Measurements from ENCODE around the gene FALEC.
A peak's percentile ranks its signal among the peaks of the same experiment; 100 is the strongest.

DNA sequence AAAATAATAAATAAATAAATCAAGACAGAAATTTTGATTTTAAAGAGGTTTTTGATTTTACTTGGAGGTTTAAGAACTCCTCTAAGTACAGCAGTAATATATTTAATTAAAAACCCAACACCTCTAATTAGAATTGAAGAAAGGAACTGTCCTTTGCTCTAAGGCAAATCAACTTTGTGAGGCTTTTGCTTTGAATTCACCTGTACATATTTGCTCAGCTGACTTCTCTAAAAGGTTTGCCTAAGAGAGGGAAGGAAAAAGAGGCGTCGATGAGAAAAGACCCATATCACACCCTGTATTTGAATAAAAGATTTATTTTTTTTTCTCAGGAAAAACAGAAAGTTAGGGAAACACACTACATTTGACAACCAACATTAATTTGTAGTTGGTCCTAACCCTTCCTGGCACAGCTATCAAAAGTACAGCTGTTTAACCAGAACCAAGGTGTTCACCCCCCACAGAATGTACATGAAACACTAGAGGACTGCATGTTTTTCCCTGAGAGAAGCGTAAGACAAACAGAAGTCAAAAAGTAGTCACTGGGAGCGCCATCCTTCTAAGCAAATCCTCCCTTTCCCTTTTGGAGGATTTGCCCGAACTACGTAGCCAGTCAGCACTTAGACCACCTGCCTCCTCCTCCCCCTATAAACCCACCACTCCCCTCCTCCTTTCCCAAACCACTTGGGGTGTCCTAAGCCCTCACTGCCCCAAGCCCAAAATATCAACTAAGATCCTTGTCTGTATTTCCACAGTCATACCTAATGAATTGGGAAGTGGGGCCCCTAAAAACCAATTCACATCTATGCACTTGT lies 58.9 kb downstream of the FALEC start:
- TF ChIP-seq POLR2A (IDR thresholded peaks at IDR 0.05; ENCODE audit: low read length) (no peak), SREBF2 (IDR thresholded peaks at IDR 0.05) (no peak), MYC (IDR thresholded peaks at IDR 0.05; ENCODE audit: borderline replicate concordance, low read length) (no peak), RAD21 (conservative IDR thresholded peaks at IDR 0.05 in 1 of 2, IDR thresholded peaks at IDR 0.05 in 1 of 2) (no peak), SMC3 (IDR thresholded peaks at IDR 0.05) (no peak), RCOR1 (IDR thresholded peaks at IDR 0.05; ENCODE audit: low read depth, low read length) (no peak), CBX2 (IDR thresholded peaks at IDR 0.05; ENCODE audit: borderline replicate concordance, low read depth) (no peak), EP300 (IDR thresholded peaks at IDR 0.05) (no peak), ESRRA (IDR thresholded peaks at IDR 0.05; ENCODE audit: borderline replicate concordance, low read length) (no peak), RARB (CRISPR knock-in tag; IDR thresholded peaks at IDR 0.05) (peak; percentile 77; the same call in 1 of the 2 replicates)
- TF ChIP-seq, protein P1, sequence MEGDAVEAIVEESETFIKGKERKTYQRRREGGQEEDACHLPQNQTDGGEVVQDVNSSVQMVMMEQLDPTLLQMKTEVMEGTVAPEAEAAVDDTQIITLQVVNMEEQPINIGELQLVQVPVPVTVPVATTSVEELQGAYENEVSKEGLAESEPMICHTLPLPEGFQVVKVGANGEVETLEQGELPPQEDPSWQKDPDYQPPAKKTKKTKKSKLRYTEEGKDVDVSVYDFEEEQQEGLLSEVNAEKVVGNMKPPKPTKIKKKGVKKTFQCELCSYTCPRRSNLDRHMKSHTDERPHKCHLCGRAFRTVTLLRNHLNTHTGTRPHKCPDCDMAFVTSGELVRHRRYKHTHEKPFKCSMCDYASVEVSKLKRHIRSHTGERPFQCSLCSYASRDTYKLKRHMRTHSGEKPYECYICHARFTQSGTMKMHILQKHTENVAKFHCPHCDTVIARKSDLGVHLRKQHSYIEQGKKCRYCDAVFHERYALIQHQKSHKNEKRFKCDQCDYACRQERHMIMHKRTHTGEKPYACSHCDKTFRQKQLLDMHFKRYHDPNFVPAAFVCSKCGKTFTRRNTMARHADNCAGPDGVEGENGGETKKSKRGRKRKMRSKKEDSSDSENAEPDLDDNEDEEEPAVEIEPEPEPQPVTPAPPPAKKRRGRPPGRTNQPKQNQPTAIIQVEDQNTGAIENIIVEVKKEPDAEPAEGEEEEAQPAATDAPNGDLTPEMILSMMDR (IDR thresholded peaks at IDR 0.05) = no peak
- TF ChIP-seq, protein P2, sequence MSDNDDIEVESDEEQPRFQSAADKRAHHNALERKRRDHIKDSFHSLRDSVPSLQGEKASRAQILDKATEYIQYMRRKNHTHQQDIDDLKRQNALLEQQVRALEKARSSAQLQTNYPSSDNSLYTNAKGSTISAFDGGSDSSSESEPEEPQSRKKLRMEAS (IDR thresholded peaks at IDR 0.05) = no peak
- TF ChIP-seq, protein P3, sequence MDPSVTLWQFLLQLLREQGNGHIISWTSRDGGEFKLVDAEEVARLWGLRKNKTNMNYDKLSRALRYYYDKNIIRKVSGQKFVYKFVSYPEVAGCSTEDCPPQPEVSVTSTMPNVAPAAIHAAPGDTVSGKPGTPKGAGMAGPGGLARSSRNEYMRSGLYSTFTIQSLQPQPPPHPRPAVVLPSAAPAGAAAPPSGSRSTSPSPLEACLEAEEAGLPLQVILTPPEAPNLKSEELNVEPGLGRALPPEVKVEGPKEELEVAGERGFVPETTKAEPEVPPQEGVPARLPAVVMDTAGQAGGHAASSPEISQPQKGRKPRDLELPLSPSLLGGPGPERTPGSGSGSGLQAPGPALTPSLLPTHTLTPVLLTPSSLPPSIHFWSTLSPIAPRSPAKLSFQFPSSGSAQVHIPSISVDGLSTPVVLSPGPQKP (IDR thresholded peaks at IDR 0.05; ENCODE audit: low read depth, low read length) = no peak
